PC-3 (cell line): ENCODE measurements around the gene PPP1R3E. TPM values are rescaled to one million over a fixed set of nuclear protein-coding genes. Genes with fewer than 3 reads are reported as not detected.
A peak's percentile ranks its signal among the peaks of the same experiment; 100 is the strongest.

ENCODE experiments used
- ATAC-seq: fragments of 200-7000 bp; cut with Tn5 transposase; 2 replicates; pipeline ENCODE4 v1.9.1; 2020; ENCODE audit warnings: mild to moderate bottlenecking, moderate library complexity
- BruUV-seq: library from RNA; stranded (reverse); fragments of 400-500 nt; replicated peaks from 2 replicates; lab custom pipeline; 2021; lab: Mats Ljungman, UMichigan
- CTCF ChIA-PET: fragments of 300-600 bp; sonication (Branson Sonifier 250); formaldehyde crosslinking; loops from one replicate; lab custom pipeline; 2022; ENCODE audit warnings: antibody characterized with exemption; lab: Charles Lee
- POLR2A ChIA-PET: fragments of 300-600 bp; sonication (Branson Sonifier 250); formaldehyde crosslinking; loops from one replicate; lab custom pipeline; 2022; ENCODE audit warnings: antibody characterized with exemption; ENCODE audit not compliant: unreplicated experiment; lab: Charles Lee
- DNase-seq: peaks from one replicate; pipeline ENCODE4 v3.0.0-alpha.2; 2015
- H2AFZ ChIP-seq: fragments of 300-600 bp; sonication (generic); 2 replicates; pipeline ENCODE4 v1.6.0; 2016; ENCODE audit warnings: antibody characterized with exemption, low read length
- H3F3A ChIP-seq: fragments of 300-600 bp; sonication (generic); one replicate; pipeline ENCODE4 v1.6.0; 2017; ENCODE audit warnings: antibody characterized with exemption, low read length, control low read depth, mild to moderate bottlenecking; ENCODE audit not compliant: unreplicated experiment
- H3K27ac ChIP-seq: fragments of 300-600 bp; sonication (generic); 2 replicates; pipeline ENCODE4 v1.5.1; 2016; ENCODE audit warnings: mild to moderate bottlenecking, low read length
- H3K27me3 ChIP-seq: fragments of 300-600 bp; sonication (generic); 2 replicates; pipeline ENCODE4 v1.6.1; 2016; ENCODE audit warnings: low read length, mixed read lengths
- H3K36me3 ChIP-seq: fragments of 300-600 bp; sonication (generic); 2 replicates; pipeline ENCODE4 v1.6.1; 2016; ENCODE audit warnings: low read depth, mixed run types, low read length, mixed read lengths
- H3K4me1 ChIP-seq: fragments of 300-600 bp; sonication (generic); 2 replicates; pipeline ENCODE4 v1.5.1; 2016; ENCODE audit warnings: low read length; ENCODE audit not compliant: insufficient read depth
- H3K4me2 ChIP-seq: fragments of 300-600 bp; sonication (generic); 2 replicates; pipeline ENCODE4 v1.6.0; 2016; ENCODE audit warnings: low read length
- H3K4me3 ChIP-seq: fragments of 300-600 bp; sonication (generic); 2 replicates; pipeline ENCODE4 v1.5.1; 2016; ENCODE audit warnings: mild to moderate bottlenecking, low read length, mixed read lengths
- H3K79me2 ChIP-seq: fragments of 300-600 bp; sonication (generic); 2 replicates; pipeline ENCODE4 v1.6.1; 2017; ENCODE audit warnings: low read length, mixed read lengths
- H3K9ac ChIP-seq: fragments of 300-600 bp; sonication (generic); 2 replicates; pipeline ENCODE4 v1.6.0; 2016; ENCODE audit warnings: mild to moderate bottlenecking, low read length
- H3K9me2 ChIP-seq: fragments of 300-600 bp; sonication (generic); replicated peaks from 2 replicates; pipeline ENCODE4 v1.6.1; 2016; ENCODE audit warnings: mixed run types, low read length, mixed read lengths
- H3K9me3 ChIP-seq: fragments of 300-600 bp; sonication (generic); 2 replicates; pipeline ENCODE4 v1.6.1; 2016; ENCODE audit warnings: low read length, mixed read lengths
- H4K20me1 ChIP-seq: fragments of 300-600 bp; sonication (generic); 2 replicates; pipeline ENCODE4 v1.6.1; 2016; ENCODE audit warnings: low read length, mixed read lengths
- EZH2 ChIP-seq: fragments of 300-600 bp; sonication (generic); IDR thresholded peaks from one replicate; pipeline ENCODE4 v1.6.1; 2017; ENCODE audit warnings: antibody characterized with exemption, mild to moderate bottlenecking, low read length; ENCODE audit not compliant: unreplicated experiment
- EZH2phosphoT487 ChIP-seq: fragments of 300-600 bp; sonication (generic); IDR thresholded peaks from 2 replicates; pipeline ENCODE4 v1.6.1; 2018; ENCODE audit warnings: mild to moderate bottlenecking, antibody characterized with exemption, low read length, borderline replicate concordance
- intact Hi-C: fragments of 100-400 bp; cut with micrococcal nuclease; formaldehyde crosslinking; loops from 2 replicates; pipeline ENCODE4 v1.9.0; 2023
- total RNA-seq: library from RNA; depleted of rRNA; stranded (reverse); fragments of >200 nt; gene quantifications from 2 replicates; pipeline ENCODE4 v1.2.3, GENCODE V29; 2014
- TF ChIP-seq, protein P1 (sequence below): fragments of 300-600 bp; sonication (generic); conservative IDR thresholded peaks from 2 replicates; pipeline ENCODE4 v1.5.1; 2017; ENCODE audit warnings: antibody characterized with exemption, low read depth, mild to moderate bottlenecking, low read length

Gene PPP1R3E
- total RNA-seq, 1 experiment from 2014 or later, result 3.2 TPM

GRCh38 chr14:23301288-23301968 is 1.2 kb downstream of the PPP1R3E start:
- no peaks in the 10 kb centered on the region for H3K36me3 ChIP-seq
- H4K20me1 ChIP-seq, result no peaks in the 10 kb centered on the region
- peak overlapping the region; percentile 79 for H3K4me3 ChIP-seq
- peaks cover 4% of the 10 kb centered on the region for H3F3A ChIP-seq
- no TSS peak for BruUV-seq
- POLR2A ChIA-PET, result interaction anchor here (0.6 to 2.0 kb wide), 4 partner anchors 15 to 254 kb away, joined by 4 to 13 read pairs (median 6); partner anchors contain the start of genes HOMEZ and PABPN1
- no peaks in the 10 kb centered on the region for H3K9me2 ChIP-seq
- peaks cover 12% of the 10 kb centered on the region for H3K79me2 ChIP-seq
- no peaks in the 10 kb centered on the region for H3K27me3 ChIP-seq
- H3K9me3 ChIP-seq, result no peaks in the 10 kb centered on the region
- TF ChIP-seq, protein P1, sequence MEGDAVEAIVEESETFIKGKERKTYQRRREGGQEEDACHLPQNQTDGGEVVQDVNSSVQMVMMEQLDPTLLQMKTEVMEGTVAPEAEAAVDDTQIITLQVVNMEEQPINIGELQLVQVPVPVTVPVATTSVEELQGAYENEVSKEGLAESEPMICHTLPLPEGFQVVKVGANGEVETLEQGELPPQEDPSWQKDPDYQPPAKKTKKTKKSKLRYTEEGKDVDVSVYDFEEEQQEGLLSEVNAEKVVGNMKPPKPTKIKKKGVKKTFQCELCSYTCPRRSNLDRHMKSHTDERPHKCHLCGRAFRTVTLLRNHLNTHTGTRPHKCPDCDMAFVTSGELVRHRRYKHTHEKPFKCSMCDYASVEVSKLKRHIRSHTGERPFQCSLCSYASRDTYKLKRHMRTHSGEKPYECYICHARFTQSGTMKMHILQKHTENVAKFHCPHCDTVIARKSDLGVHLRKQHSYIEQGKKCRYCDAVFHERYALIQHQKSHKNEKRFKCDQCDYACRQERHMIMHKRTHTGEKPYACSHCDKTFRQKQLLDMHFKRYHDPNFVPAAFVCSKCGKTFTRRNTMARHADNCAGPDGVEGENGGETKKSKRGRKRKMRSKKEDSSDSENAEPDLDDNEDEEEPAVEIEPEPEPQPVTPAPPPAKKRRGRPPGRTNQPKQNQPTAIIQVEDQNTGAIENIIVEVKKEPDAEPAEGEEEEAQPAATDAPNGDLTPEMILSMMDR, result peak; percentile 78
- TF ChIP-seq EZH2 (no peak), EZH2phosphoT487 (peak; percentile 96)
- H3K27ac ChIP-seq, result peak overlapping the region; percentile 63
- ATAC-seq (peak; percentile 75), DNase-seq (peak; percentile 99)
- H3K4me2 ChIP-seq, result peak overlapping the region; percentile 97
- CTCF ChIA-PET, result interaction anchor here (0.6 to 0.9 kb wide), 4 partner anchors 15 to 206 kb away, joined by 3 to 8 read pairs (median 6); partner anchors contain the start of genes C14orf119, HOMEZ and PABPN1
- peak overlapping the region; percentile 76 for H3K9ac ChIP-seq
- intact Hi-C loops, result loop anchor here (1.0 to 10.0 kb wide), 4 partner anchors 15 to 537 kb away; partner anchors contain the start of genes HOMEZ, OXA1L and PABPN1
- H2AFZ ChIP-seq, result peak overlapping the region; percentile 93
- peaks cover 20% of the 10 kb centered on the region for H3K4me1 ChIP-seq

- ChIA-PET POLR2A (interaction anchor here (0.6 to 2.0 kb wide), 3 partner anchors 15 to 55 kb away, joined by 3 to 13 read pairs (median 4); partner anchors contain the start of genes HOMEZ and PABPN1), CTCF (interaction anchor here (0.6 to 0.9 kb wide), 6 partner anchors 14 to 945 kb away, joined by 3 to 8 read pairs (median 6); partner anchors contain the start of genes C14orf119, HOMEZ and PABPN1)
- TF ChIP-seq, protein P1, result no peak
- TF ChIP-seq EZH2phosphoT487 (no peak), EZH2 (no peak)
- intact Hi-C loops, result loop anchor here (1.0 to 10.0 kb wide), 4 partner anchors 14 to 536 kb away; partner anchors contain the start of genes HOMEZ, OXA1L and PABPN1
- H2AFZ ChIP-seq, result peak overlapping the region; percentile 75
- peak; percentile 29 for DNase-seq
- H3K79me2 ChIP-seq, result peaks cover 12% of the 10 kb centered on the region
- H3K27me3 ChIP-seq, result no peaks in the 10 kb centered on the region
- 0 out of 2 replicates have a peak overlapping the region, but pooled peaks have one; percentile 16 for H3K27ac ChIP-seq
- TSS peak; percentile 87 for BruUV-seq
- H3K9me3 ChIP-seq, result no peaks in the 10 kb centered on the region
- no peaks in the 10 kb centered on the region for H3K36me3 ChIP-seq
- no peaks in the 10 kb centered on the region for H4K20me1 ChIP-seq
- H3K9ac ChIP-seq, result peak overlapping the region; percentile 67
- H3K4me1 ChIP-seq, result peaks cover 14% of the 10 kb centered on the region
- H3K9me2 ChIP-seq, result no peaks in the 10 kb centered on the region
- peak overlapping the region; percentile 89 for H3K4me2 ChIP-seq
- peaks cover 4% of the 10 kb centered on the region for H3F3A ChIP-seq
- peak overlapping the region; percentile 77 for H3K4me3 ChIP-seq
- ATAC-seq, result no peak
These were observed 1.9 kb downstream of the PPP1R3E start for GRCh38 chr14:23300687-23301223.
